HEK293 (cell line): ENCODE measurements around the gene RAB39A.

Experiments used
- CTCF ChIA-PET: fragments of 350-600 bp; formaldehyde crosslinking; extraction: SDS; loops from one replicate; lab custom pipeline; 2021; ENCODE audit warnings: antibody characterized with exemption; lab: Yijun Ruan, JAX
- POLR2A ChIA-PET: fragments of 300-600 bp; formaldehyde crosslinking; extraction: SDS; loops from one replicate; lab custom pipeline; 2020; ENCODE audit warnings: antibody characterized with exemption, inconsistent platforms; lab: Yijun Ruan, JAX
- H3K27ac ChIP-seq: fragments of 200-500 bp; sonication (Bioruptor generic); 2 replicates; pipeline ENCODE4 v1.5.1; 2014; ENCODE audit warnings: low read depth, low read length, control low read depth, inconsistent platforms; ENCODE audit errors: extremely low read depth
- H3K36me3 ChIP-seq, 2 experiments: fragments of 200-500 bp in 1 of 2; sonication (Bioruptor generic) in 1 of 2; 1 replicate in 1 of 2; 2 replicates in 1 of 2; pipeline ENCODE4 v1.5.1; 2014 to 2017; ENCODE audit warnings: inconsistent platforms in 2 of 2, low read length in 2 of 2; ENCODE audit not compliant: control insufficient read depth in 2 of 2, insufficient read depth in 1 of 2
- H3K4me1 ChIP-seq: fragments of 200-500 bp; sonication (Bioruptor generic); 2 replicates; pipeline ENCODE4 v1.5.1; 2014; ENCODE audit warnings: mild to moderate bottlenecking, low read length, inconsistent platforms; ENCODE audit not compliant: control insufficient read depth, insufficient read depth
- H3K4me3 ChIP-seq: 2 replicates; pipeline ENCODE4 v1.5.1; 2011; ENCODE audit warnings: low read depth, mild to moderate bottlenecking, control low read depth, low read length, moderate library complexity
- H3K9me3 ChIP-seq: fragments of 200-500 bp; sonication (Bioruptor generic); 2 replicates; pipeline ENCODE4 v1.5.1; 2014; ENCODE audit warnings: low read depth, low read length, inconsistent platforms; ENCODE audit not compliant: control insufficient read depth, insufficient read depth
- EGR2 ChIP-seq: fragments of 450-650 bp; formaldehyde crosslinking; IDR thresholded peaks from 2 replicates; pipeline ENCODE4 v1.5.1; 2016; ENCODE audit warnings: low read depth, missing biosample characterization, missing genetic modification characterization
- FEZF1 ChIP-seq: fragments of 450-650 bp; formaldehyde crosslinking; IDR thresholded peaks from 2 replicates; pipeline ENCODE4 v1.5.1; 2016; ENCODE audit warnings: missing biosample characterization, missing genetic modification characterization
- IKZF3 ChIP-seq: fragments of 450-650 bp; IDR thresholded peaks from 2 replicates; pipeline ENCODE4 v1.5.0; 2018; ENCODE audit warnings: missing biosample characterization, mild to moderate bottlenecking, missing genetic modification characterization, moderate library complexity
- KLF10 ChIP-seq: fragments of 450-650 bp; IDR thresholded peaks from 2 replicates; pipeline ENCODE4 v1.5.1; 2018; ENCODE audit warnings: missing biosample characterization, mild to moderate bottlenecking, missing genetic modification characterization
- ZBTB48 ChIP-seq: fragments of 450-650 bp; formaldehyde crosslinking; IDR thresholded peaks from 2 replicates; pipeline ENCODE4 v1.5.1; 2016; ENCODE audit warnings: missing biosample characterization, missing genetic modification characterization
- ZNF169 ChIP-seq: fragments of 450-650 bp; formaldehyde crosslinking; IDR thresholded peaks from 2 replicates; pipeline ENCODE4 v1.5.1; 2016; ENCODE audit warnings: missing biosample characterization, missing genetic modification characterization
- ZNF223 ChIP-seq: fragments of 450-650 bp; formaldehyde crosslinking; IDR thresholded peaks from 2 replicates; pipeline ENCODE4 v1.5.1; 2016; ENCODE audit warnings: missing biosample characterization, missing genetic modification characterization
- ZNF423 ChIP-seq: fragments of 450-650 bp; formaldehyde crosslinking; IDR thresholded peaks from 2 replicates; pipeline ENCODE4 v1.5.1; 2016; ENCODE audit warnings: missing biosample characterization, missing genetic modification characterization
- ZNF548 ChIP-seq: fragments of 450-650 bp; formaldehyde crosslinking; IDR thresholded peaks from 2 replicates; pipeline ENCODE4 v1.5.1; 2016; ENCODE audit warnings: missing biosample characterization, missing genetic modification characterization
- ZNF654 ChIP-seq: fragments of 450-650 bp; formaldehyde crosslinking; IDR thresholded peaks from 2 replicates; pipeline ENCODE4 v1.5.1; 2016; ENCODE audit warnings: low read depth, missing biosample characterization, missing genetic modification characterization
- ZNF792 ChIP-seq: fragments of 450-650 bp; formaldehyde crosslinking; IDR thresholded peaks from 2 replicates; pipeline ENCODE4 v1.5.1; 2016; ENCODE audit warnings: missing biosample characterization, missing genetic modification characterization
- ZSCAN23 ChIP-seq: fragments of 450-650 bp; formaldehyde crosslinking; IDR thresholded peaks from 2 replicates; pipeline ENCODE4 v1.5.1; 2016; ENCODE audit warnings: missing biosample characterization, missing genetic modification characterization
- TF ChIP-seq, protein P1 (sequence below): fragments of 450-650 bp; formaldehyde crosslinking; optimal IDR thresholded peaks from 2 replicates; pipeline ENCODE3; 2016; ENCODE audit warnings: missing biosample characterization, mild to moderate bottlenecking, missing genetic modification characterization
- TF ChIP-seq, protein P2 (sequence below): fragments of 450-650 bp; formaldehyde crosslinking; IDR thresholded peaks from 2 replicates; pipeline ENCODE4 v1.5.0; 2017; ENCODE audit warnings: missing biosample characterization, missing genetic modification characterization, borderline replicate concordance
- TF ChIP-seq, protein P3 (sequence below): fragments of 450-650 bp; formaldehyde crosslinking; IDR thresholded peaks from 2 replicates; pipeline ENCODE4 v1.5.1; 2016; ENCODE audit warnings: missing biosample characterization, missing genetic modification characterization, borderline replicate concordance
- TF ChIP-seq, protein P4 (sequence below): fragments of 450-650 bp; formaldehyde crosslinking; IDR thresholded peaks from 2 replicates; pipeline ENCODE4 v1.5.1; 2016; ENCODE audit warnings: missing biosample characterization, missing genetic modification characterization

The RAB39A gene

DNA sequence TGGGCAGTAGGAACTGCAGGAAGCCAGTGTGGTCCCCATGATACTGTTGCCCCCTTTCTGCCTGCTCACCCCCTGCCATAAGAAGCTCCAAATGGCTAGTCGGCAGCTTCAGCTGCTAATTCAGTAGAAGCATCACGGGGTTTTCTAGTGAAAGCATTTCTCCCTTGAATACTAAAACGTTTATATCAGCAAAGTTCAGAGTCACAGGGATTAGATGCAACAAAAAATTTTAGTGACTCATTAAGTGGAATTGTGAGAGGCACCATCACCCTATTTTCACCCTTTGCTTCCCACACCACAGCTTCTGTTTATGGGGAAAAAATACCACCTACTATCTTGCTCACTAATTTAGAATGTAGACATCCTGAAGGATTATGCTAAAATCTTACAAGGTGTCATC is 25.2 kb downstream of the RAB39A start:
- no peaks in the 10 kb centered on the region for H3K4me1 ChIP-seq
- TF ChIP-seq ZNF223 (tag by site-specific recombination) (no peak), ZNF423 (tag by site-specific recombination) (no peak), ZNF654 (tag by site-specific recombination) (no peak), ZNF548 (tag by site-specific recombination) (no peak), ZNF169 (tag by site-specific recombination) (no peak), IKZF3 (tag by site-specific recombination) (no peak)
- H3K27ac ChIP-seq: no peak overlapping the region
- H3K36me3 ChIP-seq: no peaks in the 10 kb centered on the region
- no peaks in the 10 kb centered on the region for H3K9me3 ChIP-seq
- CTCF ChIA-PET: interaction anchor here (0.5 kb wide), 1 partner anchor 8 kb away, joined by 4 read pairs; no protein-coding TSS in a partner anchor
- POLR2A ChIA-PET: no interaction called here
- no peak overlapping the region for H3K4me3 ChIP-seq

DNA sequence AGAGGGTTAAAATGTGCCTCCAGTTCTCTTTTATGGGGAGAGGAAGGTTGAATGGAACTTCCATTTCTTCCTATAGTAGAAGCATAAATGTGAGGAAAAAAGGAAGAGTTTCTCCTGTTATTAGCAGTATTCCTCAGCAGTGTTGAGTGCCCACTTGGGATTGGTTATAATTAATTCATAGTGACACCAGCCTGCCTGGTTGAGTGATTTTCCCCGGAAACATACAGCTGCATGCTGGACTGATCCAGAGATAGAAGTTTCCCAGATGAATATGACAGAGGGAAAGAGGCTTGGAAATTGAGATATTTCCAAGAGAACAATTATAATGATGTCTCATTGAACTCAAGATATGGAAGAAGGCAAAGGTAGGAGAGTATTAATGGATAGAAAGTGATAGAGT is 28.3 kb downstream of the RAB39A start:
- ChIA-PET CTCF (no interaction called here), POLR2A (no interaction called here)
- TF ChIP-seq ZNF654 (tag by site-specific recombination) (no peak), ZBTB48 (tag by site-specific recombination) (no peak), ZNF792 (tag by site-specific recombination) (no peak), FEZF1 (no peak), KLF10 (tag by site-specific recombination) (no peak), ZSCAN23 (tag by site-specific recombination) (no peak), EGR2 (tag by site-specific recombination) (no peak)
- TF ChIP-seq, protein P1, sequence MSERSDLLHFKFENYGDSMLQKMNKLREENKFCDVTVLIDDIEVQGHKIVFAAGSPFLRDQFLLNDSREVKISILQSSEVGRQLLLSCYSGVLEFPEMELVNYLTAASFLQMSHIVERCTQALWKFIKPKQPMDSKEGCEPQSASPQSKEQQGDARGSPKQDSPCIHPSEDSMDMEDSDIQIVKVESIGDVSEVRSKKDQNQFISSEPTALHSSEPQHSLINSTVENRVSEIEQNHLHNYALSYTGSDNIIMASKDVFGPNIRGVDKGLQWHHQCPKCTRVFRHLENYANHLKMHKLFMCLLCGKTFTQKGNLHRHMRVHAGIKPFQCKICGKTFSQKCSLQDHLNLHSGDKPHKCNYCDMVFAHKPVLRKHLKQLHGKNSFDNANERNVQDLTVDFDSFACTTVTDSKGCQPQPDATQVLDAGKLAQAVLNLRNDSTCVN (tag by site-specific recombination): no peak
- TF ChIP-seq, protein P2, sequence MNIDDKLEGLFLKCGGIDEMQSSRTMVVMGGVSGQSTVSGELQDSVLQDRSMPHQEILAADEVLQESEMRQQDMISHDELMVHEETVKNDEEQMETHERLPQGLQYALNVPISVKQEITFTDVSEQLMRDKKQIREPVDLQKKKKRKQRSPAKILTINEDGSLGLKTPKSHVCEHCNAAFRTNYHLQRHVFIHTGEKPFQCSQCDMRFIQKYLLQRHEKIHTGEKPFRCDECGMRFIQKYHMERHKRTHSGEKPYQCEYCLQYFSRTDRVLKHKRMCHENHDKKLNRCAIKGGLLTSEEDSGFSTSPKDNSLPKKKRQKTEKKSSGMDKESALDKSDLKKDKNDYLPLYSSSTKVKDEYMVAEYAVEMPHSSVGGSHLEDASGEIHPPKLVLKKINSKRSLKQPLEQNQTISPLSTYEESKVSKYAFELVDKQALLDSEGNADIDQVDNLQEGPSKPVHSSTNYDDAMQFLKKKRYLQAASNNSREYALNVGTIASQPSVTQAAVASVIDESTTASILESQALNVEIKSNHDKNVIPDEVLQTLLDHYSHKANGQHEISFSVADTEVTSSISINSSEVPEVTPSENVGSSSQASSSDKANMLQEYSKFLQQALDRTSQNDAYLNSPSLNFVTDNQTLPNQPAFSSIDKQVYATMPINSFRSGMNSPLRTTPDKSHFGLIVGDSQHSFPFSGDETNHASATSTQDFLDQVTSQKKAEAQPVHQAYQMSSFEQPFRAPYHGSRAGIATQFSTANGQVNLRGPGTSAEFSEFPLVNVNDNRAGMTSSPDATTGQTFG: no peak
- TF ChIP-seq, protein P3, sequence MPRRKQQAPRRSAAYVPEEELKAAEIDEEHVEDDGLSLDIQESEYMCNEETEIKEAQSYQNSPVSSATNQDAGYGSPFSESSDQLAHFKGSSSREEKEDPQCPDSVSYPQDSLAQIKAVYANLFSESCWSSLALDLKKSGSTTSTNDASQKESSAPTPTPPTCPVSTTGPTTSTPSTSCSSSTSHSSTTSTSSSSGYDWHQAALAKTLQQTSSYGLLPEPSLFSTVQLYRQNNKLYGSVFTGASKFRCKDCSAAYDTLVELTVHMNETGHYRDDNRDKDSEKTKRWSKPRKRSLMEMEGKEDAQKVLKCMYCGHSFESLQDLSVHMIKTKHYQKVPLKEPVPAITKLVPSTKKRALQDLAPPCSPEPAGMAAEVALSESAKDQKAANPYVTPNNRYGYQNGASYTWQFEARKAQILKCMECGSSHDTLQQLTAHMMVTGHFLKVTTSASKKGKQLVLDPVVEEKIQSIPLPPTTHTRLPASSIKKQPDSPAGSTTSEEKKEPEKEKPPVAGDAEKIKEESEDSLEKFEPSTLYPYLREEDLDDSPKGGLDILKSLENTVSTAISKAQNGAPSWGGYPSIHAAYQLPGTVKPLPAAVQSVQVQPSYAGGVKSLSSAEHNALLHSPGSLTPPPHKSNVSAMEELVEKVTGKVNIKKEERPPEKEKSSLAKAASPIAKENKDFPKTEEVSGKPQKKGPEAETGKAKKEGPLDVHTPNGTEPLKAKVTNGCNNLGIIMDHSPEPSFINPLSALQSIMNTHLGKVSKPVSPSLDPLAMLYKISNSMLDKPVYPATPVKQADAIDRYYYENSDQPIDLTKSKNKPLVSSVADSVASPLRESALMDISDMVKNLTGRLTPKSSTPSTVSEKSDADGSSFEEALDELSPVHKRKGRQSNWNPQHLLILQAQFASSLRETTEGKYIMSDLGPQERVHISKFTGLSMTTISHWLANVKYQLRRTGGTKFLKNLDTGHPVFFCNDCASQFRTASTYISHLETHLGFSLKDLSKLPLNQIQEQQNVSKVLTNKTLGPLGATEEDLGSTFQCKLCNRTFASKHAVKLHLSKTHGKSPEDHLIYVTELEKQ (tag by site-specific recombination): no peak
- TF ChIP-seq, protein P4, sequence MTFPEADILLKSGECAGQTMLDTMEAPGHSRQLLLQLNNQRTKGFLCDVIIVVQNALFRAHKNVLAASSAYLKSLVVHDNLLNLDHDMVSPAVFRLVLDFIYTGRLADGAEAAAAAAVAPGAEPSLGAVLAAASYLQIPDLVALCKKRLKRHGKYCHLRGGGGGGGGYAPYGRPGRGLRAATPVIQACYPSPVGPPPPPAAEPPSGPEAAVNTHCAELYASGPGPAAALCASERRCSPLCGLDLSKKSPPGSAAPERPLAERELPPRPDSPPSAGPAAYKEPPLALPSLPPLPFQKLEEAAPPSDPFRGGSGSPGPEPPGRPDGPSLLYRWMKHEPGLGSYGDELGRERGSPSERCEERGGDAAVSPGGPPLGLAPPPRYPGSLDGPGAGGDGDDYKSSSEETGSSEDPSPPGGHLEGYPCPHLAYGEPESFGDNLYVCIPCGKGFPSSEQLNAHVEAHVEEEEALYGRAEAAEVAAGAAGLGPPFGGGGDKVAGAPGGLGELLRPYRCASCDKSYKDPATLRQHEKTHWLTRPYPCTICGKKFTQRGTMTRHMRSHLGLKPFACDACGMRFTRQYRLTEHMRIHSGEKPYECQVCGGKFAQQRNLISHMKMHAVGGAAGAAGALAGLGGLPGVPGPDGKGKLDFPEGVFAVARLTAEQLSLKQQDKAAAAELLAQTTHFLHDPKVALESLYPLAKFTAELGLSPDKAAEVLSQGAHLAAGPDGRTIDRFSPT (tag by site-specific recombination): no peak
- H3K27ac ChIP-seq: no peak overlapping the region
- H3K9me3 ChIP-seq: no peaks in the 10 kb centered on the region
- H3K4me1 ChIP-seq: no peaks in the 10 kb centered on the region
- no peaks in the 10 kb centered on the region for H3K36me3 ChIP-seq
- H3K4me3 ChIP-seq: no peak overlapping the region
